NT2/D1 (cell line): ENCODE data around the gene SCAMP4.

ENCODE experiments used
- SUZ12 ChIP-seq: IDR thresholded peaks from 2 replicates; pipeline ENCODE4 v1.6.1; 2011; ENCODE audit not compliant: insufficient read length, insufficient read depth; ENCODE audit errors: extremely low read depth
- YY1 ChIP-seq: IDR thresholded peaks from 2 replicates; pipeline ENCODE4 v1.6.1; 2011; ENCODE audit not compliant: insufficient read length, insufficient read depth
- ZNF274 ChIP-seq: IDR thresholded peaks from 2 replicates; pipeline ENCODE4 v1.6.1; 2011; ENCODE audit warnings: mild to moderate bottlenecking, low read depth, low read length

GRCh38 chr19:1889907-1890306 is 15.3 kb upstream of the SCAMP4 start:
- TF ChIP-seq ZNF274 (no peak), YY1 (no peak), SUZ12 (no peak)
